GM12873 (cell line): ENCODE results near the gene C20orf173.

Source experiments
- TF ChIP-seq, protein P1 (sequence below): IDR thresholded peaks from 2 replicates; pipeline ENCODE4 v1.5.1; 2012; ENCODE audit warnings: low read depth, mild to moderate bottlenecking, moderate library complexity, low read length, control low read depth; ENCODE audit not compliant: insufficient read depth; ENCODE audit errors: missing control alignments

Gene C20orf173

DNA sequence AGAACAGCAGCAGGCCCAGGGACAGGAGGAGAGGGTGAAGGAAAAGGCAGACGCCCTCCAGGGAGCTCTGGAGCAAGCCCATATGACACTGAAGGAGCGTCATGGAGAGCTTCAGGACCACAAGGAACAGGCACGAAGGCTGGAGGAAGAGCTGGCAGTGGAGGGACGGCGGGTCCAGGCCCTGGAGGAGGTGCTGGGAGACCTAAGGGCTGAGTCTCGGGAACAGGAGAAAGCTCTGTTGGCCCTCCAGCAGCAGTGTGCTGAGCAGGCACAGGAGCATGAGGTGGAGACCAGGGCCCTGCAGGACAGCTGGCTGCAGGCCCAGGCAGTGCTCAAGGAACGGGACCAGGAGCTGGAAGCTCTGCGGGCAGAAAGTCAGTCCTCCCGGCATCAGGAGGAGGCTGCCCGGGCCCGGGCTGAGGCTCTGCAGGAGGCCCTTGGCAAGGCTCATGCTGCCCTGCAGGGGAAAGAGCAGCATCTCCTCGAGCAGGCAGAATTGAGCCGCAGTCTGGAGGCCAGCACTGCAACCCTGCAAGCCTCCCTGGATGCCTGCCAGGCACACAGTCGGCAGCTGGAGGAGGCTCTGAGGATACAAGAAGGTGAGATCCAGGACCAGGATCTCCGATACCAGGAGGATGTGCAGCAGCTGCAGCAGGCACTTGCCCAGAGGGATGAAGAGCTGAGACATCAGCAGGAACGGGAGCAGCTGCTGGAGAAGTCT, 25.5 kb downstream of the C20orf173 start:
- TF ChIP-seq, protein P1, sequence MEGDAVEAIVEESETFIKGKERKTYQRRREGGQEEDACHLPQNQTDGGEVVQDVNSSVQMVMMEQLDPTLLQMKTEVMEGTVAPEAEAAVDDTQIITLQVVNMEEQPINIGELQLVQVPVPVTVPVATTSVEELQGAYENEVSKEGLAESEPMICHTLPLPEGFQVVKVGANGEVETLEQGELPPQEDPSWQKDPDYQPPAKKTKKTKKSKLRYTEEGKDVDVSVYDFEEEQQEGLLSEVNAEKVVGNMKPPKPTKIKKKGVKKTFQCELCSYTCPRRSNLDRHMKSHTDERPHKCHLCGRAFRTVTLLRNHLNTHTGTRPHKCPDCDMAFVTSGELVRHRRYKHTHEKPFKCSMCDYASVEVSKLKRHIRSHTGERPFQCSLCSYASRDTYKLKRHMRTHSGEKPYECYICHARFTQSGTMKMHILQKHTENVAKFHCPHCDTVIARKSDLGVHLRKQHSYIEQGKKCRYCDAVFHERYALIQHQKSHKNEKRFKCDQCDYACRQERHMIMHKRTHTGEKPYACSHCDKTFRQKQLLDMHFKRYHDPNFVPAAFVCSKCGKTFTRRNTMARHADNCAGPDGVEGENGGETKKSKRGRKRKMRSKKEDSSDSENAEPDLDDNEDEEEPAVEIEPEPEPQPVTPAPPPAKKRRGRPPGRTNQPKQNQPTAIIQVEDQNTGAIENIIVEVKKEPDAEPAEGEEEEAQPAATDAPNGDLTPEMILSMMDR, result no peak

DNA sequence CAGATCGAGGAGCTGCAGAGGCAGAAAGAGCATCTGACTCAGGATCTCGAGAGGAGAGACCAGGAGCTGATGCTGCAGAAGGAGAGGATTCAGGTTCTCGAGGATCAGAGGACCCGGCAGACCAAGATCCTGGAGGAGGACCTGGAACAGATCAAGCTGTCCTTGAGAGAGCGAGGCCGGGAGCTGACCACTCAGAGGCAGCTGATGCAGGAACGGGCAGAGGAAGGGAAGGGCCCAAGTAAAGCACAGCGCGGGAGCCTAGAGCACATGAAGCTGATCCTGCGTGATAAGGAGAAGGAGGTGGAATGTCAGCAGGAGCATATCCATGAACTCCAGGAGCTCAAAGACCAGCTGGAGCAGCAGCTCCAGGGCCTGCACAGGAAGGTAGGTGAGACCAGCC, 26.2 kb downstream of the C20orf173 start:
- TF ChIP-seq, protein P1, result no peak

DNA sequence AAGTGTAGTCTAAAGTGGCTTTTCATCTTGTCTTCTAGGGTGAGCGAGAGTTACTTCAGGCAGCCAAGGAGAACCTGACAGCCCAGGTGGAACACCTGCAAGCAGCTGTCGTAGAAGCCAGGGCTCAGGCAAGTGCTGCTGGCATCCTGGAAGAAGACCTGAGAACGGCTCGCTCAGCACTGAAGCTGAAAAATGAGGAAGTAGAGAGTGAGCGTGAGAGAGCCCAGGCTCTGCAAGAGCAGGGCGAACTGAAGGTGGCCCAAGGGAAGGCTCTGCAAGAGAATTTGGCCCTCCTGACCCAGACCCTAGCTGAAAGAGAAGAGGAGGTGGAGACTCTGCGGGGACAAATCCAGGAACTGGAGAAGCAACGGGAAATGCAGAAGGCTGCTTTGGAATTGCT, 27.1 kb downstream of the C20orf173 start:
- TF ChIP-seq, protein P1, result no peak

DNA sequence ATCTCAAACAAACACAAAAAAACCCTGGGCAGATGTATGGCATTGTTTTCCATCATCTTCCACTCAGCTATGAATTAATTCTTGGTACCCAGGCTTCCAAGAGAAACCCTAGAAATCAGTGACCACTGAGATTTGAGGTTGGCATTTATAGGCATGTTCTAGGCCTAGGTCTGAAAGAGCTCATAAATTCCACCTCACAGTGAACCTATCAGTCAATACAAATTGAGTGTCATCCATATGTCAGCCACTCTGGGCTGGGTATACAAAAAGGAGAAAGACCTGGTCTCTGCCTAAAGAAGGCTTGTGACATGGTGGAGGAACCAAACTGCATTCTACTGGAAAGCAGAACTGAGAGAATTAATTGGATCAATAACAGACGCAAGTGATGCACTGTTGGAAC, 30.2 kb downstream of the C20orf173 start:
- TF ChIP-seq, protein P1, result no peak

DNA sequence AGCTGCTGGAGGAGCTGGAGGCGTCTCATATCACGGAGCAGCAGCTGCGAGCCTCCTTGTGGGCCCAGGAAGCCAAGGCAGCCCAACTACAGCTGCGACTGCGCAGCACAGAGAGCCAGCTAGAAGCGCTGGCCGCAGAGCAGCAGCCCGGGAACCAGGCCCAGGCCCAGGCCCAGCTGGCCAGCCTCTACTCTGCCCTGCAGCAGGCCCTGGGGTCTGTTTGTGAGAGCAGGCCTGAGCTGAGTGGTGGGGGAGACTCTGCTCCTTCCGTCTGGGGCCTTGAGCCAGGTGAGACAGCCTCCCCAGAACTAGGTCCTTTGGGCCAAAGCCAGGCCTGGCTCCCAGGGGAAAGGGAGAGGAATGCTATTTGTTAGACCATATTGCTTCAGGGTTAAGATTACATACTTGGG, 31.7 kb downstream of the C20orf173 start:
- TF ChIP-seq, protein P1, result no peak

DNA sequence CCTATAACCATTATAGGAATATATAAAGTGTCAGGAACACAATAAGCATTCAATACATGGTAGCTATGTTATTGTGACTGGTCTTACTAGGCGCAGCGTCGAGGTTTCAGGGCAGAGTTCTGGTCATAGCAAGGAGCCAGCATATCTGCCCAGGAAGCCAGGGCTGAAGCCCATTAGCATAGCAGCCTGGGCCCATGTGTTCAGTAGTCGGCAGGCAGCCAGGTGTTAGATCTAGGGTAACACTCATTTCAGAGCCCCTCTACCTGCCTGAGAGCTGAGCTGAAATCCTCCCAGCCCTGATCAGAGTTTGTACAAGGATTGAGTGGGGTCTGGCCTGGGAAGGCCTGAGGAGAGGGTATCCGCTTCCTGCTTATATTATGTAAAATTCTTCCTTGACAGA, 32.1 kb downstream of the C20orf173 start:
- TF ChIP-seq, protein P1, result no peak

DNA sequence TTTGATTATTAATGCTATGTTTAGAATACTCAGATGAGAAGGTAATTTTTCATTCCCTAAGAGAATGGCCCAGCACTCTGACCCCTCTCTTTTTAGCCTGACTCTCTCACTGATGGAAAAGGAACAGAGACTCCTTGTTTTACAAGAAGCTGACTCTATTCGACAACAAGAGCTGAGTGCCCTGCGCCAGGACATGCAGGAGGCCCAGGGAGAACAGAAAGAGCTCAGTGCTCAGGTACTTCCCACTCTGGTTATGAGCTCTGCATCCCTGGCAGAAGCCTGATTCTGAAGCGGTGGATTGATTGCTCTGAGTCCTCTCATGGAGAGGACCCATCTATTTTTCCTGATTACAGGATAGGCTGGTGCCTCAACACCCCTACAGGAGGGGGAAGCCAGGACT, 33.0 kb downstream of the C20orf173 start:
- TF ChIP-seq, protein P1, result no peak

DNA sequence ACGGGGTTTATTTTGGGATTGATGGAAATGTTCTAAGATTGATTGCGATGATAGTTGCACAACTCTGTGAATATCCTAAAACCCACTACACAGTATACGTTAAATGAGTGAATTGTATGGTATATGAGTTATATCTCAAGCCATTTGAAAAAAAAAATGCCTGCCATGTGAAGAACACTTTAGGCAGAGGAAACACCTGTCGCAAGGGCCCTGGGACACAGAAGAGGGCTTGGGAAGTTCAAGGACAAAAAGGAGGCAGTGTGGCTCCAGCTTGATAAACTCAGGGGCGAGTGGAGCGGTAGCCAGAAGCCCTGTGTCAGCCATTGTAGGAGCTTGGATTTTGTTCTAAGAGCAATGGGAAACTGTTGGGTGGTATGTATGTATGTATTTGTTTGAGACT, 37.1 kb downstream of the C20orf173 start:
- TF ChIP-seq, protein P1, result no peak
